Stimulated activated CD8-positive, alpha-beta memory T cell treated with anti-CD3 and anti-CD28 coated beads, Interleukin-12 subunit alpha, Interleukin-12 subunit beta, amount 100 ng/mL, for 4 hours (primary cell): ENCODE measurements around the gene TMEM252.
A peak's percentile ranks its signal among the peaks of the same experiment; 100 is the strongest.

Source experiments
- DNase-seq: peaks from one replicate; pipeline ENCODE4 v3.0.0-alpha.2; 2020; ENCODE audit warnings: low read depth

TMEM252 gene, protein sequence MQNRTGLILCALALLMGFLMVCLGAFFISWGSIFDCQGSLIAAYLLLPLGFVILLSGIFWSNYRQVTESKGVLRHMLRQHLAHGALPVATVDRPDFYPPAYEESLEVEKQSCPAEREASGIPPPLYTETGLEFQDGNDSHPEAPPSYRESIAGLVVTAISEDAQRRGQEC

DNA sequence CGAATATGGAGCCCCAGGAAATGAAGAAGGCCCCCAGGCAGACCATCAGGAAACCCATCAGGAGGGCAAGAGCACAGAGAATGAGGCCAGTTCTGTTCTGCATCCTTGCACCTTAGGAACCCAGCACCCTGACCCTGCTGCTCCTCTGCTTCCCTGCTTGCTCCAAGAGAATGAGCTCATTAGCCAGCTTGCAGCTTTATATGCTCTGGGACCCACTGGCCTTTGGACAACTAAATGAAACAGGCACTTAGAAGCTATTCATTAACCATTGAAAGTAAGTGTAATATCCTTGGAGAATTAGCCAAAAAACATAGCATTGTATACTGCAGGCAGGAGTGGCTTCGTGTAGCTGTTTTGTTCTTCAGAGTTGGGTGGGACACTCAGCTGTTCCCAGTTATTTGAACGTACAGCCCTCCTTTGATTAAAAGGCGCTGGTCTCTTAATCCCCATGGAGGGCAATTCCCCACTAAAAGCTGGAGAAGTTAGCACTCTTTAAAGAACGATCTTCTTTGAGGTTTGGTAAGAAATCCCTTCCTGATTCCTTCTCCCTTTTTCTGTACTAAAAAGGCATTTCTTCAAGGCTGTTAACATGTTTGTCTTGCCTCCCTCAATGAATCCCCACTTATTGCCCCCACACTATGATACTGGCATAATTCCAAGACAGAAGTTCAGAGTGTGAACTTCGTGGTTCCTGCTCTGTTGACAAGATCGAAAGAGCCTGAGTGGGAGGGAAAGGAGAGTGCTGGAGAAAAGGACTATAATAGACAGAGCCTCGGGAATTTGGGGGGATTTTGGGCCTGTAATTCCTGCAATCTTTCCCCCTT is at the start of gene TMEM252:
TMEM252 (minus strand) TSS at position 172 of the 824 bp plus-strand sequence; CDS start at position 103, 69 bp downstream.
- DNase-seq: no peak

DNA sequence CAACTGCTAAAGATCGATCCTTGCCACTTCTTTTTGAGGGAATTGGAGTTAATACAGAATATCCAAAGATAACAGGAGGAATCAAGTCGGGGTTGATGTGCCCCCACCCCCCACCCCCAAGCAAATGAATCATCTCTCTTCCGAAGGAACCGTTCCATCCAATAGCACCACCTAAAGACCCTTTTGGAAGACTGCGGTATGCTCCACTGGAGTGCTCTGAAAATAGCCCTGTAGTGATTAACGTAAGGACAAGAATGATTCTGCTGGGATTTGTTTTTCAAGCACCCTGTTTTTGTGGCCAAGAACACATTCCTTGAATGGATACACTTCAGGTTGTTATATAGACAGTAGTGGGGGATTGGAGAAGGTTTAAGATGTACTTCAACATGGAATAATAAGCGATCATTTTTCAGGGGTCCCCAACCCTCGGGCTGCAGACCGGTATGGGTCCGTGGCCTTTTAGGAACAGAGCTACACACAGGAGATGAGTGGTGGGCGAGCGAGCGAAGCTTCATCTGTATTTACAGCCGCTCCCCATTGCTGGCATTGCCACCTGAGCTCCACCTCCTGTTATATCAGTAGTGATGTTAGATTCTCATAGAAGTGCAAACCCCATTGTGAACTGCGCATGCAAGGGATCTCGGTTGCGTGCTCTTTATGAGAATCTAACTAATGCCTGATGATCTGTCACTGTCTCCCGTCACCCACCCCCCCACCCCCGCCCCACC is 44.5 kb upstream of the TMEM252 start:
- DNase-seq: no peak

DNA sequence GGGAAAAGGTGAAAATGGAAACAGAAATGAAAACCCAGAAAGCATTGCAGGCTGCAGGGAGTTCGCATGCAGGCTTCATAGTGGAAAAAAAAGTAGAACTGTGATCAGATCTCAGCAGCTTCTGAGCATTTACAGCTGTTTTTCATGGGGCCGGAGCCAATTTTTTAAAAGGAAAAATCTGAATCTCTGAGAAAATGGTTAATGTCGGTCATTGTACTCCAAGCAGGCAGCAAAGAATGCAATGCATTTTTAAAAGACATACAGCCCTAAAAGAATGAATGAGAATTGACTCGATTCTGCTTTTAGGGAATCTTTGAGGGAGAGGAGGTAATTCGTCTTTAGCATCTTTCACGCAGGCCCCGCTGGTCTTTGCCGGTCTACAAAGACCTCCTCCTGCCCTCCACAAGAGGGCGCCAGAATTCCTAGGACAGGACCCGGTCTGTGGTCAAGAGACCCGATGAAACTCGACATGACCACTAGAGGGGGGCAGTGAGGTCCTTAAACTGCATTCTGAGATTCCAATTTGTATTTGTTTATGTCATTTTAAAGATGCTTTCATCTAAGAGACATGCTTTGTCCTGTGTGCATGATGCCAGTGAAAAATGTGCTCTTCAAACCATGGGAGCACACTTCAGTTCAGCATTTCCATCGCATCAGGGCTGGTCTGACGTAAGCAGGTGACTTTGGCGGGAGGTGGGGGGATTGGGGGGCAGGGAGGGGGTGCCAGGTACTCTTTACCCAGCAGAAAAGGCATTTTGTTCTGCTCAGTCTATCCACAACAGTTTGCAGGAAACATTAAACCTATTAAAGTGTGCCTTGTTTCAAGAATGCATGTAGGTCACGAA is 43.7 kb upstream of the TMEM252 start:
- peak; percentile 49 for DNase-seq

DNA sequence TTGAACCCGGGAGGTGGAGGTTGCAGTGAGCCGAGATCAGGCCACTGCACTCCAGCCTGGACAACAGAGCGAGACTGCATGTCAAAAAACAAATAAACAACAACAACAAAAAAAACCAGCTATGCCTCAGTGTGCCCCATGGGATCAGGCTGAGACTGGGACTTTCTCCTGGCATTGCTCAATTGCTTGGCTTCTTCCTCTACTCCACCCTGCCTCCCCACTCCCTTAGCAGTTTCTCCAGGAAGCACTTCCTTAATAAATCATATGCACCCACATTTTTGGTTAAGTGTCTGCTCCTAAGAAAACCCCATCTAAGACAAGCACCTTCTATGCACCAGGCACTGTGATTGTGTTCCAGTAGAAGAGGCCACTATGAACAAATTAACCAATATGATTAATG is 41.0 kb upstream of the TMEM252 start:
- DNase-seq: no peak

DNA sequence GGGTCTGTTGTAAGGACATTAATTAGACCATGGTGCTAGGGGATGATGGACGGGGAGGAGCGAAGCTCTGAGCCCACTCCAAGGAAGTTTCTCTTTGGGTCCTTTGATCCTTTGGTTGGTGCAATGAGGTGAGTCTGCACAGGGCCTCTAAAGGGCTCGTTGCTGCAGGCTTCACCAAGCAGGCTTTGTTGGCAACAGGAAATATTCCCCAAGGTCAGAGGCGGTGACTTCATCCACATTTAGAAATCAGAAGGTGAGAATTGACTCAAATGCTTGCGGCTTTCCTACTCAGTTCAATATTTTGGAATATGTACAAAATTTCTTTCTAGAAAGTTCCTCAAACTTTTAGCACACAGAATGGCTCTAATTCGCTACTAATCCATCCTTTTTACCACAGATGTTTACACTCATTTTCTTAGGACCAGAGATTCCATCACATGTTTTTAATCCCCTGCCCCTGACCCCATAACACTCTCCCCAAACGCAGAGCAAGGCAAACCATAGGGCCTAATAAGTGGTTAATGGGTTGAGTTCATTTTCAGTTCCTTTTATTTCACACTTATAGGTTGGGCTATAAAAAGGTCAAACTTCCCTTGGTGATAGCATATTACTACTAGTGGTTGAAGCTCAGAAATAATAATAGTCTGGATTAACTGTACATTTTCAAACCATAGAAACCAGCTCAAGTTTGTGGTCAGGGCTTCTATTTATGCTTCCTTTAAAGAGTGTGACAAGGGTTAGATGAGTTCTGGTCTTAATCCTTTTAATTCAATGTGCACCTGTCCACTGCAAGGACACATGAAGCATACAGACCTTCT is 37.3 kb upstream of the TMEM252 start:
- no peak for DNase-seq

DNA sequence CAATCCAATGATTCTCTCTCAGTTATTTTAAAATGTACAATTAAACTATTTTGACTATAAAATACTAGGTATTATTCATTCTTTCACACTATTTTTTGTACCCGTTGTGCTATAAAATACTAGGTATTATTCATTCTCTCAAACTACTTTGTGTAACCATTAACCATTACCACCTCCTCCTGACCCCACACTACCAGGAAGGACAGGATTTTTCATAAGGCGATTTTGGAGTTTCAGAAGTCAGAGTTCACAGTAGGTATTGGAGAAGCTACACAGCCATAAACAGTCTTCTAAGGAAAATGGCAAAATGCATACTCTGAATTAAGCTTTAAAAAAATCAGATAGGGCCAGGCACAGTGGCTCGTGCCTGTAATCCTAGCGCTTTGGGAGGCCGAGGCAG is 35.1 kb upstream of the TMEM252 start:
- no peak for DNase-seq

DNA sequence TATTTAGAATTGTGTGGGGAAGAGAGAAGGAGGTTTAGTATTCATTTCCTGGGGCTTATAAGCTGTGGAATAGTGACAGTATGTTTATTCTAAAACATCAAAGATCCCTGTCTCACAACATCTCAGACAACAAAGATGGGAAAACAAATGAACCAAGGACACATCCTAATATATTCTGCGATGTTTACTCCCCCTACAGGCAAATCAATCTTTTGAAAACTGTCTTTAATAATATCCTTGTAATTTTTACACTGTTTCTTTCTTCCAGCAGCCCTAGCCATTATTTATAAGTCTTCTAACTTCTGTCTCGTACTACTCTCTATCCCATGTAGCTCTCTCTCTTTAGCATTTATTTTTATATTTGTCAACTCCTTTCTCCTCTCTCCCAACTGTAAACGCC is 33.5 kb upstream of the TMEM252 start:
- no peak for DNase-seq

DNA sequence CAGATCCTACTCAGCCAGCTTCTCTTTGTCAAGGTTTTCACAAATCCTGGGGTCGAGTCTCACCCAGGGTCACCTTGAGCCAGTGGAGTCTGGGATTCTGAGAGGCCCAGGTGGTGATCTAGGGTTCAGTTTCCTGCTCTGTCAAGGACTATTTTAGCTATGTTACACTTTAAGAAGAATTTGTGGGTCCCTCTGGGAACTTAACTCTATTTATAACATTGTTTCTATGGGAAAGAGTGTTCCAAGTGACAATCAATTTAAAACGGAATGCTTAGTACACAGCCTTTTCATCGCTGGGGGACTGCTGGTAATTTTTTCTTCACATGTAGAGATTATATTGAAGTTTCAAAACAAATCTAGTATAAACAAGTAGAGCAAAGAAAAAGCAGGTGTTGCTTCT is 26.9 kb upstream of the TMEM252 start:
- DNase-seq: no peak

DNA sequence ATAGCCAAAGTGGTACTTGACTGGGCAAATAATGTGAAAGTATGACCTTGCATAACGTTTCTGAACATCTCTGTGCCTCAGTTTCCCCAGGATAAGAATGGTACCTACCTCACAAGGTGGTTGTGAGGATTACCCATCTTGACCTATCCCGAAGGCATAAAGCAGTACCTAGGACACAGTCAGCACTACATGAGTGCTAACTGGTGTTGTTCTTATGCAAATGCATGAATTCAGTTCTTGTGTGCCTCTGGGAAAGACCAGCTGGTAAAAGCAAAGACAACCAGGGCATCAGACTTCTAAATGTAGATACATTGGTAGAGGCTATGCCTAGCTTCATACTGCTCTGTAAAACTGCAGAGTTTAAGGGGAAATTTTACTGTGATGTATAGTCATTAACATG is 21.8 kb upstream of the TMEM252 start:
- no peak for DNase-seq

DNA sequence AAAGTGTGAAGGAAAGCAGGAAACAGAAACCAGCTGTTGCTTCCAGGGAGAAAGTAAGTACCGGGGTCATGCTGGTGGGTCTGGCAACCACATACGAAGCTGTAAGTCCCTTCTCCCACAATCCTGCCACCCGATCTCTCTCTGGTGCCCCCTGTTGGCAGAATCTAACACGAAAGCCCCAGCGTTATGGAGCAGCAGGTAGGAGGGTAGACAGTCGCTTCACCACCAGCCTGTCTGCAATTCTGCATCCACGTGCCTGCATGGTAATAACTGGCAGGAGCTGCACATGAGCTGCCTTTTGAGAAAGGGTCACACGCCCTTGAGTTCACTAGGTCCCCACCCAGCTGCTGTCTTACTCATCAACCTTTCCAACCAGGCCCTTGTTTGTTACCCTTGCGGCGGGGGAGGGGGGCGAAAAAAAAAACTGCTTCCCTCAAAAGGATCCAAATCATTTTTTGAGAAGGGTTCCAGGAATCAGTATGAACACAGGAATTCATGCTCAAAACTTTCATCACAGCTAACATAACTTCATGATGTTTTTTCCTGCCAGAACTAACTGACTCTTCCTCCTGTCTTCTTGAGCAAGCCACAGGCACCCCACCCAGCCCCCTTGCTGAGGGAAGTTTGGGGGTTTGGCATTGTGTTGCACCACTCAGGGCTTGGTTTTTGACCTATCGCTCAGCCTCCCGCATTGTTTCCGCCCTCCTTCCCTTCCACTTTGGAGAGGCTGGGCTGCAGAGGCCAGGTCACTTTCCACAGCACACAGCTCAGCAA is 19.6 kb upstream of the TMEM252 start:
- peak; percentile 19 for DNase-seq

DNA sequence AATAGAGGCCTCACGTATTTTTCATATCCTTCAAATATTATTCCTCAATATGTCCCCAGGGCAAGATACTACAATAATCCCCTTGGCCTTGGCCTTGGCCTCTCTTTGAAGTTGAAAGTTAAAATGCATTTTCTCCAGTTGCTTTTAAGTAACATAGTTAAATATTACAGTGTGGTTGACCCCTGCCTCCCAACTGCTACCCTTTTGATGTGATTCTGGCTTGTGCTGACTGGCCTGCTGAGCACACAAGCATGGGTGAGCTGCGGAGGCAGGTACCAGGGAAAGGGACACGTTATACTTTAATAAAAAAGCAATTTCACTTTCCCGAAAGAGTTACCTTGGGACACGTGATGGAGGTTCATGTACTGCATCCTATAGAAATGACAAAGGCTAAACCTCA is 17.9 kb upstream of the TMEM252 start:
- no peak for DNase-seq

DNA sequence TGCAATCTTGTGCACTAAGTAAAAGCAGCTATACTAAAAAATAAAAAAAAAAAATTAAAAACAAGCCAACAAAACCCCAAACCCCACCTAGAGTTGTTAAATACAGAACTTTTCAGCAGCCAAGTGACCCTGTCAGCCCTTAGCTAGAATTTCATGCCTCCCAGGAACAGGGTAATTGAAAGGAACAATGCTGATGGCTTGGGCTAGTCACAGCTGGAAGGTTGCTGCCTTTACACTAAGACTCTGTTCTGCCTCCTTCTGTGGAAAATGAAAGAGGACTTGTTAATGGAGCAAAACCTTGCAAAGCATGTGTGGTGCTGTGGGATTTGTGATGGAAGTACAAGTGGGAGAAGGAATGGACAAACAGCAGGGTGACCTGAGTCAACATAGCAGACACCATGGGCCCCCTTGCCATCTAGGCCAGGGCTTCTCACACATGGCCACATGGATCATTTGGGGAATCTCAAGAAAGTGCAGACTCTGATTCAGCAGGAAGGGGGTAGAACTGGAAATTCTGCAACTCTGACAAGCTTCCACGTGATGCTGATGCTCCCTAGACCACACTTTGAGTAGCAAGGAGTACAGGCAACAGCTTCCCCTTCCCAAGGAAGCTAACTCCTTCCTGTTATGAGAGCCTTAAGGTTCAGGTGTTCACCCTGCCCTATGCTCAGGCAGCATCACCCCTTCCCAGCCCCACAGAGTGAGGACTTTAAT is 14.9 kb upstream of the TMEM252 start:
- no peak for DNase-seq

DNA sequence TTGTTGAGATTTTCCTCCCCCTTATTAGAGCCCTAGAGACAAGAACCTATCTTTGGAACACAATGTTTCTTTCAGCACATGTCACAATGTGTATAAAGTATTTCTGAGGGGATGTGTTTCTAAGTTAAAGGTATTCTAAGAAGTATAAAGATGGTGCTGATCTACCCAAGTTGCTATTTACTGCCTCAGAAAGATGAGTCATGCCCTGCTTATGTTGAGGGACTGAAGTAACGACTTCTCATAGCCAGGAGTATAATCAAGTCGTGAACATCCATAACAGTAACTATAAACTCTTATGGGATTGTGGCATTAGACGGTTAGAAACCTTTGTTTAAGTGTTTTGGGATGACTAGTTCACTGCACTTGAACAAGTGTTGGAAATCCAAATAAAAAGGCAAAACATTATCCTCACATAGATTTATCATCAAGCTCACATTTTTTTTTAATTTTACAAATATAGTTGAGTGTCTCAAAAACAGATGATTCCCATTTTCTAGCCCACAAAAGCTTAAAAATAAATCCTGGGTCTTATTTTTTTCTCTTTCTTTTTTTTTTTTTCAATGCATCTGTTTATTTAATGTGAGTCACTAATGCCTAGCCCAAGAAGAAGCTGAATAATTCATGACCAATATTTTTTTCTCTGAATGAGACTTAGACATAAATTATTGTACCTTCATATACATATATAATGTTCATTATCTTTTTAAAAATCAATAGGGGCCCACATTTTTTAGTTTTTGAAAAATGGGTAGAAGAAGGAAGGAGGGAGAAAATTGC is 12.2 kb upstream of the TMEM252 start:
- no peak for DNase-seq

DNA sequence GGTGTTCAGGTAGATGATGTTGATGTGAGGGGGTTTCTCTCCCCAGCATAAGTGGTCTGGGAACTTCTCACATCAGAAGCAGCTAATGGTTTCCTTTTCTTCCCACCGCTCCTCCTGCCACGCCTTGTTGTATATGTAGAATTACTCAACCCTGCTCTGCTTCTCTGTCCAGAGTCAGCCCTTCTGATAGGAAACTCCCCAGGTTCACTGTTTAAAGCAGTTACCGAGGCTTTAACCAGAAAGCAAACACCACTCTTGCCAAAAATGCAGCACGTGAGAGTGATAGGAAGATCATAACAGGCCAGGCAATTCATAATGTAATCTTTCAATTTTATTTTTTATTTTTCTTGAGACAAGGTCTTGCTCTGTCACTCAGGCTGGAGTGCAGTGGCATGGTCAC is 10.5 kb upstream of the TMEM252 start:
- no peak for DNase-seq

DNA sequence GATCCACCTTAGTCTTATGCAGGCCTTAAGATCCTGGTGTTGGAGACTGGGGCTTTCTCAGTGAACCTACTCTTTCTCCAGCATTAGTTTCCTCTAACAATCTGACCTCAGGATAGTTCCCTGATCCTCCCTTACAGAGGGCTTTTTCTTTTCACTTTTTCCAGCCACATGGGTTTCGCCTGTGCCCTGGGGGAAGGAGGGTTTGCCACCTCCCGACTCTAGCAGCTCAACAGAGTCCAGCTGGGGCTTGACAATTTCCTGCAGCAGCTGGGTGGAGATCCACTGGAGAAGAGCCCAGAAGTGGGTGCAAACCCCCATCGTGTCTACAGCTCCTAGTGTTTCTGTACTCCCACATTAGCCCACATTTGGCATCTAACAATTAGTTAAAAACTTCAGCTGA is 7.6 kb upstream of the TMEM252 start:
- no peak for DNase-seq

DNA sequence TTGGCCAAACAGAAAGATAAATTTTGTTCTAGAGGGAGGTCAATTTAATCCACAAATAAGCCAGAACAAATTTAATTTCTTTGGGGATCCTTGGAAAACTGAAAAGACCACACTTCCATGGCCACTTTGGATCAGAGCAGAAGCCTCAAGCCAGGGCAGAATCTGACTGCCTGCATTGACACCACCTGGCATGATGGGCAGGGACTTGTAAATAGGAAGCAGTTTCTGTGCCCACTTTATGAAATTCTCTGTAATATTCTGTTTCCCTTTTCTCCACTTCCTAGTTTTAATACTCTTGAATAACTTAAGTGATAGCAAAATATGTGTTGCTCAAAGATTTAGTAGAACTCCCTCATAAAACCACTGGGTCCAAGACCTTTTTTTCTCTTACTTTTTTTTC is 6.7 kb upstream of the TMEM252 start:
- DNase-seq: no peak

DNA sequence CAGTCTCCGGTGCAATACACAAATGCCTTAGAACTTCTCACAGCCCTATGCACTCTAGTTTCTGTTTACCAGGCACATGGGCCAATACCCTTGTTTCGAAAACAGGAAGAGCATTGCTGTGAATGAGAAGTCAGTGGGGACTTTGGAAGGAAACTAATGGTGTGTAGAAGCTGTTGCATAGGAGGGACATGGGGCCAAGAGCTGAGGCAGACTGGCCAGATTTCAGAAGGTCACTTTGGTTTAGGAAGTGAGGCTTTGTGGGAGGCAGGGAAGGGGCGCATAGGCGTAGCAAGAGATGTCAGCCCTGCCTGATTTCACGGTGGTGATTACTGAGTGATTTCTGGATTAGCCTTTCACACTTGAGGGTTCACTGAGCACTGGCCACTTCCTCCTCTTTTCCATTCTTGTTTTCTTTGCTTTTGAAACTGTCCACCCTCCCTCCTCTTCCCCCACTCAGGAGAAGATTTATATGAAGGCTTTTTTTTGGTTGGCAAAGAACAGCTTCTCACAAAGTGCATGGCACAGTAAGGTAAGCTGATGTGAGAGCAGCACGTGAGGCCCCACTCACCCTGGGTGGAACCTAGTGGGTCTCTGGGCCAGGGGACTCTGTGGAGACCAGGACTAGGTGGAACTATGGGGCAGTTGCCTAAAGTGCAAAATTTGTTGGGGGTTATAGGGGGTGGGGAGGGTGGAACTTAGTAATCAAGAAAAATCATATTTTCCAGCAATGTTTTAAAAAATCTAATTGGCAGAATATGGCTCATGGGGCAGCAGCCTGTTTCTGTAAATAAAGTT is 6.1 kb upstream of the TMEM252 start:
- DNase-seq: no peak

DNA sequence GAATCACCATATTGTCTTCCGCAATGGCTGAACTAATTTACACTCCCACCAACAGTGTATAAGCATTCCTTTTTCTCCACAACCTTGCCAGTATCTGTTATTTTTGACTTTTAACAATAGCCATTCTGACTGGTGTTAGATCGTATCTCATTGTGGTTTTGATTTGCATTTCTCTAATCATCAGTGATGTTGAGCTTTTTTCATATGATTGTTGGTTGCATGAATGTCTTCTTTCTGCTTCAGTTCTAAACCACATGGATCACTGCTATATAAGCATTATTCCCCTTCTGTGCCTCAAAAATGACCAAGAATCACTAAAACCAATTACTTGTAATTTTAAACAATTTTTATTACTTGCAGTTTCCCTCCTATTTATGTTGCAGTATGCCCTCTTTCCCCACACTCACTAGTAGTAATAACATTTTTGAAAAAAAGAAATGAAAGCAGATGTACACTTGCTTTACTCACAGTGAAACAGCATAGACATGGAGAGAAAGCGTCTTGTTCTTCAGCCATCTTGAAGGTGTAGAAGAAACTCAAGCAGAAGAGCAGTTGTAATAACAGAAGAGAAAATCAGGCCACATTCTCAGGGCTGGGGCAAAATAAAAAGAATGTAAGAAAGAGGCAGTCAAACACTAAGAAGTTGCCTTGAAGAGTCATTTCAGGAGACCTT is 4.5 kb upstream of the TMEM252 start:
- no peak for DNase-seq
